Kidney (tissue), 14 donors: ENCODE measurements around the gene NR1H2. TPM values are rescaled to one million over a fixed set of nuclear protein-coding genes. Genes with fewer than 3 reads are reported as not detected.
A peak's percentile ranks its signal among the peaks of the same experiment; 100 is the strongest.
"Not testable (repeated sequence)": the region's sequence is repeated elsewhere in the genome, so short reads cannot be mapped to it uniquely, and the experiment has no call there.

Experiments used
- DNase-seq, 5 donors: peaks; one replicate each; pipeline ENCODE4 v3.0.0-alpha.2; 2013 to 2020
- FAIRE-seq: peaks from 2 replicates; lab custom pipeline; 2012; peaks lifted over from hg19 to GRCh38; lab: Jason Lieb, UNC
- H3K27ac ChIP-seq, 2 donors: one replicate each; pipeline ENCODE4 v1.7.0; 2013; ENCODE audit warnings: low read depth in 2 of 2, low read length in 2 of 2, inconsistent platforms in 1 of 2
- H3K27me3 ChIP-seq: one replicate; pipeline ENCODE4 v1.7.1; 2013; ENCODE audit warnings: low read length, inconsistent platforms; ENCODE audit not compliant: control insufficient read depth, insufficient read depth
- H3K36me3 ChIP-seq, 3 donors: one replicate each; pipeline versions ENCODE4 v1.7.0 to v1.7.1; 2013; ENCODE audit warnings: low read length in 3 of 3, control low read depth in 1 of 3, inconsistent platforms in 1 of 3; ENCODE audit not compliant: insufficient read depth in 3 of 3, control insufficient read depth in 2 of 3
- H3K4me1 ChIP-seq, 3 donors: one replicate each; pipeline versions ENCODE4 v1.7.0 to v1.7.1; 2013; ENCODE audit warnings: low read length in 3 of 3, inconsistent platforms in 1 of 3, low read depth in 1 of 3; ENCODE audit not compliant: control insufficient read depth in 2 of 3, insufficient read depth in 2 of 3
- H3K4me3 ChIP-seq, 3 donors: one replicate each; pipeline versions ENCODE4 v1.7.0 to v1.8.1; 2013; ENCODE audit warnings: low read length in 3 of 3, control low read depth in 1 of 3, inconsistent platforms in 1 of 3
- H3K9ac ChIP-seq, 3 donors: one replicate each; pipeline versions ENCODE4 v1.7.0 to v1.7.1; 2013; ENCODE audit warnings: low read length in 3 of 3, control low read depth in 1 of 3, inconsistent platforms in 1 of 3
- H3K9me3 ChIP-seq, 3 donors: one replicate each; pipeline versions ENCODE4 v1.7.0 to v1.7.1; 2013; ENCODE audit warnings: low read length in 3 of 3, control low read depth in 1 of 3, inconsistent platforms in 1 of 3; ENCODE audit not compliant: control insufficient read depth in 2 of 3, insufficient read depth in 1 of 3
- CTCF ChIP-seq: IDR thresholded peaks from 3 replicates; pipeline ENCODE4 v1.5.1; 2012; ENCODE audit warnings: mild to moderate bottlenecking, moderate library complexity, borderline replicate concordance; ENCODE audit not compliant: insufficient read depth; ENCODE audit errors: extremely low read depth
- intact Hi-C: fragments of 100-400 bp; cut with DNase I; formaldehyde crosslinking; loops from one replicate; pipeline ENCODE4 v1.11.1; 2022
- polyA plus RNA-seq: library from polyadenylated mRNA; stranded (reverse); fragments of 350-450 nt; fragmentation: Illumina TruSeq; extraction: RNeasy Lipid Tissue Mini Kit (QIAGEN cat#74804); gene quantifications from one replicate; pipeline ENCODE4 v1.2.3, GENCODE V29; 2014; ENCODE audit warnings: low read depth, low replicate concordance; ENCODE audit not compliant: insufficient read depth
- total RNA-seq: library from RNA; stranded (reverse); fragmentation: NEBNext Ultra II Directional; extraction: Animal tissue kit (Norgen Biotek cat#: 25700); gene quantifications from one replicate; pipeline ENCODE4 v1.2.1, GENCODE V29; 2021
- donor health status: control.
- donor health status: control.
- donor health status: control.
- donor health status: control.
- donor health status: control.
- donor health status: DM: yes; HTN: yes; CAD: no.
- donor health status: Normal renal cell carcinoma (clear cell type).

Gene NR1H2
- total and polyA plus RNA-seq, 2 donors from 2014 or later, result 59.7 to 80.4 TPM

DNA sequence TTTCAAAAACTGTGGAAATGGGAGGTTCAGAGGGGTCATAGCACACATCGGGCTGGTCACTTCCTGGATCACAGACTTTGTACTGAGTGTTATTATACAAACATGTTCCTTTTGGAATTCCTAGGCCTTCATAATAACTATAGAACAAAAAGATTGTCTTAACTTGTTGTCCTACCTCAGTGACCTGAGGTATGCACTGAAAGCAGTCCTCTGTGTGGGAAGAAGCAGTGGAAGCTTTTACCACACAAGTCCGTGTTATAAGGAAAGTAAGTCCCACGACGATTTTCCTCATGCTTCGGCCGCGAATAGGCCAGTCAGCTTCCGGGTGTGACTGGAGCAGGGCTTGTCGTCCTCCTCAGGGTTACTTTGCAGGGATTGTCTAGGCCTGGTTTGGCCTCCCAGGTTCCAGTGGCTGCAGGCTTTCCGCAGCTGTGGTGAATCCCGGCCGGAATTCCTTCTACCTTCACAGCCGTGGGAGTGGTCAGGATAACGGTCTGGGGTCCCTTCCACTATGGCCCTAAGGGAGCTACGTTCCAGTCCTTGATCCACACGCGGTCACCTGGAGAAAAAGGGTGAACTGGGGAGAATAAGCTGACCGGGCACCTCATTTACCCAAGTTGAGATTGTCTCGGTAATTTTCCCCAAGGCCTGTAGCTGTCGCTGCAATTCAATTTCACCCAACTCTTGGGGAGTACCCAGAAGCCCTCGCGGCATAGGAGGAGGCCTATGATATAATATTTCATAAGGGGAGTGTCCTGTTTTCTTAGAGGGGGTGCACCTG, 26.8 kb upstream of the NR1H2 start:
- Histone ChIP-seq H3K27ac (peak overlapping the region; percentile 78 to 79), H3K4me3 (no peak overlapping the region), H3K36me3 (peaks cover 0 to 2% (median 0%) of the 10 kb centered on the region in 3 donors), H3K4me1 (peaks cover 0 to 22% (median 4%) of the 10 kb centered on the region in 3 donors), H3K9me3 (peaks cover 0 to 6% (median 0%) of the 10 kb centered on the region in 3 donors), H3K27me3 (no peaks in the 10 kb centered on the region), H3K9ac (no peak overlapping the region)
- FAIRE-seq, result no peak
- DNase-seq, result peak in 1 of 5 donors; percentile 15
- no peak for TF ChIP-seq CTCF
- intact Hi-C loops, result no loop called here

DNA sequence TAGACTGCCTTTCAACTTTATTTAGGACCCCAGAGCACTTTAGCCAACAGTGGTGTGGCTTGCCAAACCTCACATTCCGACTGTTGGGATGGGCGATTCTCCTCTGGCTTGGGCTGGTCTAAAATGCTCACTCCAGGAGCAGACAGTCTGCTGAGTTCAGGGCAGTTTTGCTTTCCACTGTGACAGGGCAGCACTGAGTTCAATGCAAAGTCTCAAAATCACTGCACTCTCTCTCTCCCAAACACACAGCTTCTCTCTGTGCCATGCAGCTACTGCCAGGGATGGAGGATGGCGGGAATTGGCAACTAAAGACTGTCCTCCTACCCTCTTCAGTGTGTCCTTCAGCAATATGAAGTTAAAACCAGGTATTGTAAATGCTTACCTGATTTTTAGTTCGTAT, 24.0 kb upstream of the NR1H2 start:
- no peaks in the 10 kb centered on the region for H3K36me3 ChIP-seq
- H3K4me1 ChIP-seq, result peaks cover 0 to 22% (median 4%) of the 10 kb centered on the region in 3 donors
- TF ChIP-seq CTCF, result no peak
- FAIRE-seq (no peak), DNase-seq (no peak)
- intact Hi-C loops, result no loop called here
- H3K9ac ChIP-seq, result no peak overlapping the region
- H3K27me3 ChIP-seq, result no peaks in the 10 kb centered on the region
- peak overlapping the region in 1 of 2 donors; percentile 9 for H3K27ac ChIP-seq
- H3K4me3 ChIP-seq, result no peak overlapping the region
- H3K9me3 ChIP-seq, result no peaks in the 10 kb centered on the region

GRCh38 chr19:50353487-50353880, 22.8 kb upstream of the NR1H2 start:
- peaks cover 0 to 22% (median 6%) of the 10 kb centered on the region in 3 donors for H3K4me1 ChIP-seq
- H3K4me3 ChIP-seq, FAIRE-seq, DNase-seq, H3K9ac ChIP-seq, H3K9me3 ChIP-seq, H3K27me3 ChIP-seq, intact Hi-C loops, H3K36me3 ChIP-seq, H3K27ac ChIP-seq: not testable (repeated sequence)

GRCh38 chr19:50356691-50357177, 19.5 kb upstream of the NR1H2 start:
- FAIRE-seq (no peak), DNase-seq (no peak)
- H3K27me3 ChIP-seq, result no peaks in the 10 kb centered on the region
- no peaks in the 10 kb centered on the region for H3K36me3 ChIP-seq
- intact Hi-C loops, result no loop called here
- no peak overlapping the region for H3K27ac ChIP-seq
- no peak overlapping the region for H3K4me3 ChIP-seq
- no peak overlapping the region for H3K9ac ChIP-seq
- no peaks in the 10 kb centered on the region for H3K9me3 ChIP-seq
- H3K4me1 ChIP-seq, result peaks cover 0 to 6% (median 2%) of the 10 kb centered on the region in 3 donors
- no peak for TF ChIP-seq CTCF
